ENCODE results near the gene ANKRD61.

DNA sequence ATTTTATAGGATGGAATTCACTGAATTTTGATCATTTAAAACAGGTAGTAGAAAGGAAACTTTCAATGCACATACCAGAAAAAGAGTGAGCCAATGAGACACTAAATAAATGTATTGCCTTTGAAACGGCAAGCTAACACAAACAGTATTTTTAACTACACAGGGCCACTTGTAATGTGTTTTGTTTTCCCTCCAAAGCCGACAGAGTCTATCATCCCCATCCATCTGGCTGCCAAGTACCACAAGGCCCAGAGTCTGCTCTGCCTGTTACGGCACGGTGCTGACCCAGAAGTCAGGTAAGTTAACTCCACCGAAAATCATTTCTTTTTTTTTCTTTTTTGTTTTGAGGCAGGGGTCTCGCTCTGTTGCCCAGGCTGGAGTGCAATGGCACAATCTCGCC is 1.5 kb downstream of the ANKRD61 start:
- TF ChIP-seq POLR2A (IDR thresholded peaks at IDR 0.05) = no peak
- TF ChIP-seq, protein P1, sequence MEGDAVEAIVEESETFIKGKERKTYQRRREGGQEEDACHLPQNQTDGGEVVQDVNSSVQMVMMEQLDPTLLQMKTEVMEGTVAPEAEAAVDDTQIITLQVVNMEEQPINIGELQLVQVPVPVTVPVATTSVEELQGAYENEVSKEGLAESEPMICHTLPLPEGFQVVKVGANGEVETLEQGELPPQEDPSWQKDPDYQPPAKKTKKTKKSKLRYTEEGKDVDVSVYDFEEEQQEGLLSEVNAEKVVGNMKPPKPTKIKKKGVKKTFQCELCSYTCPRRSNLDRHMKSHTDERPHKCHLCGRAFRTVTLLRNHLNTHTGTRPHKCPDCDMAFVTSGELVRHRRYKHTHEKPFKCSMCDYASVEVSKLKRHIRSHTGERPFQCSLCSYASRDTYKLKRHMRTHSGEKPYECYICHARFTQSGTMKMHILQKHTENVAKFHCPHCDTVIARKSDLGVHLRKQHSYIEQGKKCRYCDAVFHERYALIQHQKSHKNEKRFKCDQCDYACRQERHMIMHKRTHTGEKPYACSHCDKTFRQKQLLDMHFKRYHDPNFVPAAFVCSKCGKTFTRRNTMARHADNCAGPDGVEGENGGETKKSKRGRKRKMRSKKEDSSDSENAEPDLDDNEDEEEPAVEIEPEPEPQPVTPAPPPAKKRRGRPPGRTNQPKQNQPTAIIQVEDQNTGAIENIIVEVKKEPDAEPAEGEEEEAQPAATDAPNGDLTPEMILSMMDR (IDR thresholded peaks at IDR 0.05 in 4 of 5, conservative IDR thresholded peaks at IDR 0.05 in 1 of 5) = no peak
